HL-60 (cell line): ENCODE results near the gene STIMATE.

ENCODE experiments used
- CTCF ChIP-seq: IDR thresholded peaks from one replicate; pipeline ENCODE4 v1.5.1; 2011; ENCODE audit warnings: low read length, control low read depth, inconsistent platforms; ENCODE audit not compliant: insufficient read depth
- POLR2AphosphoS5 ChIP-seq: IDR thresholded peaks from 2 replicates; pipeline ENCODE4 v1.6.1; 2012; ENCODE audit warnings: low read depth

DNA sequence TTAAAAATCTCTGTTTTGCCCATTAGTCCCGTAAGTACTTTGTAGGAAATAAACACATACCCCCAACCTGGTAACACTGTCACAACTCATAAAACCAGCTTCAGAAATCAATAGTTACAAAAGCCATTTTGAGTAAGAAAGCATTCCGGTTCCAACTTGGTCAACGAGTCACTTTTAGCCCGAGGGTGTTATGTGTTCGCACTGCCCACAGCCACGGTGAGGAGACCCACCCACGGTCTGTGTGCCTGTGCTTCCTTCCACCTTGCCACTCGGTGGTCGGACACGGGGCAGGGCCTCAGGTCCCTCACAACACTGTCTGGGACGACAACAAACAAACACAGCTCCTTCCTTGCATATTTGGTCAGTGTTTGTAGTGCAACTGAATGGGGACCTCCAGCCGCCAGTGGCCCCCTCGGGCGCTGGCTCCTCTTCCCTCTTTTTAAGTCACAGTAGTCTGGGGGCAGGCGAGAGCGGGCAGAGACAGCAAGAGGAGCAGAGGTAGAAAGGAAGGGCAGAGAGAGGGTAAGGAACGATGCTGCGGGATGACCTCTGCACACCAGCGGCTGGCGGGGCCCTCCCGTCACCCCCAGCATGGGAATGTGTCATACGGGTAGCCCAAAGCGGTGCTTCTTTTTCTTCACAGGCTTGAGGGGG, 57.3 kb downstream of the STIMATE start:
- TF ChIP-seq CTCF (no peak), POLR2AphosphoS5 (no peak)
